DMS153 treated with DMSO at 0.1 percent for 48 hours (cell line): Measurements from ENCODE around the gene CDH23.

Experiments
- DNase-seq: peaks from one replicate; lab custom pipeline; 2025; ENCODE audit not compliant: unreplicated experiment; lab: John Stamatoyannopoulos, UW

The CDH23 gene

GRCh38 chr10:71512312-71512711 is 115.6 kb downstream of the CDH23 start:
- no peak for DNase-seq

GRCh38 chr10:71512761-71513539 is 116.2 kb downstream of the CDH23 start:
- DNase-seq, result peak; percentile 73

- no peak for DNase-seq
These were observed 116.8 kb downstream of the CDH23 start for GRCh38 chr10:71513540-71513853.

GRCh38 chr10:71513936-71514335 is 117.2 kb downstream of the CDH23 start:
- no peak for DNase-seq

- no peak for DNase-seq
These were observed 118.9 kb downstream of the CDH23 start for GRCh38 chr10:71515531-71516172.

- no peak for DNase-seq
These were observed 120.2 kb downstream of the CDH23 start for GRCh38 chr10:71516890-71517289.

- DNase-seq, result no peak
These were observed 120.8 kb downstream of the CDH23 start for GRCh38 chr10:71517298-71518169.

- DNase-seq, result no peak
These were observed 123.3 kb downstream of the CDH23 start for GRCh38 chr10:71520042-71520441.

- no peak for DNase-seq
These were observed 125.1 kb downstream of the CDH23 start for GRCh38 chr10:71521504-71522441.

GRCh38 chr10:71522442-71523144 is 125.9 kb downstream of the CDH23 start:
- DNase-seq, result no peak

- no peak for DNase-seq
These were observed 127.0 kb downstream of the CDH23 start for GRCh38 chr10:71523756-71524155.

GRCh38 chr10:71525092-71525491 is 128.4 kb downstream of the CDH23 start:
- DNase-seq, result no peak

- DNase-seq, result no peak
These were observed 129.0 kb downstream of the CDH23 start for GRCh38 chr10:71525721-71526120.

- no peak for DNase-seq
These were observed 129.9 kb downstream of the CDH23 start for GRCh38 chr10:71526653-71527052.

GRCh38 chr10:71527135-71527534 is 130.4 kb downstream of the CDH23 start:
- no peak for DNase-seq

GRCh38 chr10:71528371-71529206 is 131.9 kb downstream of the CDH23 start:
- no peak for DNase-seq

GRCh38 chr10:71529207-71529827 is 132.6 kb downstream of the CDH23 start:
- DNase-seq, result no peak

GRCh38 chr10:71530781-71531180 is 134.1 kb downstream of the CDH23 start:
- DNase-seq, result no peak
